ENCODE data around the gene UQCC3. TPM values are rescaled to one million over a fixed set of nuclear protein-coding genes. Genes with fewer than 3 reads are reported as not detected.

The UQCC3 gene
- total RNA-seq, 2 donors from 2014 or later = 9.2 to 11.1 TPM

DNA sequence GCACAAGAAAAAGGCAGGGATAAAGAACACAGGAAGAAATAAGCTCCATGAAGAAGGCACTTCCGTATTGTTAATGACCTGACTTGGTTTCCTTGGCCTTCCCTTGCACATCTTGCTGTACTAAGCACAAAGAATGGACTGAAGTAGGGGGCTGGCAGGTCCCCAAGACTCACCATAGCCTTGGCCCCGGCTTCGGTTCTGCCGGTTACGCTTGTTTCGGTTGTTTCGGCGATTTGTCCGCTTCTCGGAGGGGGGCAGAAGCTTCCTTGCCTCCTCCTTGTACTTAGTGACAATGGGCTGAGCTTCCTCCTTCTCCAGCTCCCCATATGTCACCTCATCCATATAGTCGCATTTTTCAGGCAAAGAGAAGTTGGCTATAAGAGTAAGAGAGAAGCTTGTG, 45.3 kb downstream of the UQCC3 start:
- peaks cover 92% of the 10 kb centered on the region for H3K36me3 Mint-ChIP-seq (ENCODE audit: low read depth)

DNA sequence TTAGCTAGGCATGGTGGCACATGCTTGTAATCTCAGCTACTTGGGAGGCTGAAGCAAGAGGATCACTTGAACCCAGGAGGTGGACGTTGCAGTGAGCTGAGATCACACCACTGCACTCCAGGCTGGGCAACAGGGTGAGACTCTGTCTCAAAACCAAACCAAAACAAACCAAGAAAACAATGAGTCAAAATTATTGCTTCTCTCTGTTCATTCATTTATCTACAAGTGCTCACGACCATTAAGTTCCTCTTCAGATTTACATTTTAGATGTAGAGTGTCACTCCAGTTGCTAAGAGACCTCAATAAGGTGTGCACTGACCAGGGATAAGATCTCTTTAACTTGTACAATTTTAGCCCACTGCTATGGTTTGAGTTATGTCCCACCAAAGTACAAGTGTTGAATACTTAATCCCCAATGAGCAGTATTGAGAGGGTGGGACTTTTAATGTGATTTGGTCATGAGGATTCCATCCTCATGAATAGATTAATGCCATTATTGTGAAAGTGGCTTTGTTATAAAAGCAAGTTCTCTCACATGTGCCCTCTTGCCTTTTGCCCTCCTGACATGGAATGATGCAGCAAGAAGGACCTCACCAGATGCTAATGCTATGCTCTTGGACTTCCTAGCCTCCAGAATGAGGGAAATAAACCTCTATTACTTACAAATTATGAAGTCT, 48.0 kb downstream of the UQCC3 start:
- peaks cover 26% of the 10 kb centered on the region for H3K4me1 Mint-ChIP-seq
- H3K9me3 Mint-ChIP-seq = no peaks in the 10 kb centered on the region
- Histone ChIP-seq H3K4me1 (ENCODE audit: control insufficient read depth, insufficient read depth, low read length) (no peaks in the 10 kb centered on the region), H3K27ac (ENCODE audit: low read depth, low read length) (no peak overlapping the region), H3K27me3 (ENCODE audit: control insufficient read depth, insufficient read depth, low read length, poor library complexity, severe bottlenecking) (no peaks in the 10 kb centered on the region), H3K9ac (ENCODE audit: extremely low read depth, low read length, poor library complexity, severe bottlenecking) (no peak overlapping the region), H3K4me3 (ENCODE audit: low read length) (no peak overlapping the region), H3K36me3 (ENCODE audit: control insufficient read depth, insufficient read depth, low read length) (peaks cover 96% of the 10 kb centered on the region), H3K9me3 (ENCODE audit: control insufficient read depth, low read length) (no peaks in the 10 kb centered on the region)
- no peaks in the 10 kb centered on the region for H3K27me3 Mint-ChIP-seq (ENCODE audit: insufficient read depth)
- no peak overlapping the region for H3K27ac Mint-ChIP-seq
- H3K36me3 Mint-ChIP-seq (ENCODE audit: low read depth) = peaks cover 94% of the 10 kb centered on the region
- H3K4me3 Mint-ChIP-seq = no peak overlapping the region
- WGBS, 2 experiments (ENCODE audit: insufficient coverage in 1 of 2, insufficient read length in 1 of 2) = 98 to 100% methylated on average over 2 of the region's 2 CpGs
- TF ChIP-seq, protein P1, sequence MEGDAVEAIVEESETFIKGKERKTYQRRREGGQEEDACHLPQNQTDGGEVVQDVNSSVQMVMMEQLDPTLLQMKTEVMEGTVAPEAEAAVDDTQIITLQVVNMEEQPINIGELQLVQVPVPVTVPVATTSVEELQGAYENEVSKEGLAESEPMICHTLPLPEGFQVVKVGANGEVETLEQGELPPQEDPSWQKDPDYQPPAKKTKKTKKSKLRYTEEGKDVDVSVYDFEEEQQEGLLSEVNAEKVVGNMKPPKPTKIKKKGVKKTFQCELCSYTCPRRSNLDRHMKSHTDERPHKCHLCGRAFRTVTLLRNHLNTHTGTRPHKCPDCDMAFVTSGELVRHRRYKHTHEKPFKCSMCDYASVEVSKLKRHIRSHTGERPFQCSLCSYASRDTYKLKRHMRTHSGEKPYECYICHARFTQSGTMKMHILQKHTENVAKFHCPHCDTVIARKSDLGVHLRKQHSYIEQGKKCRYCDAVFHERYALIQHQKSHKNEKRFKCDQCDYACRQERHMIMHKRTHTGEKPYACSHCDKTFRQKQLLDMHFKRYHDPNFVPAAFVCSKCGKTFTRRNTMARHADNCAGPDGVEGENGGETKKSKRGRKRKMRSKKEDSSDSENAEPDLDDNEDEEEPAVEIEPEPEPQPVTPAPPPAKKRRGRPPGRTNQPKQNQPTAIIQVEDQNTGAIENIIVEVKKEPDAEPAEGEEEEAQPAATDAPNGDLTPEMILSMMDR (conservative IDR thresholded peaks at IDR 0.05) = no peak
- DNase-seq = no peak

More for the DNA sequence above, 45.3 kb downstream of the UQCC3 start:
- no peaks in the 10 kb centered on the region for H3K9me3 Mint-ChIP-seq
- peak overlapping the region; percentile 36 for H3K27ac Mint-ChIP-seq
- H3K9ac ChIP-seq (ENCODE audit: extremely low read depth, low read length, poor library complexity, severe bottlenecking) = no peak overlapping the region
- TF ChIP-seq, protein P1 (conservative IDR thresholded peaks at IDR 0.05) = no peak
- no peak overlapping the region for H3K4me3 ChIP-seq (ENCODE audit: low read length)
- H3K4me1 ChIP-seq (ENCODE audit: control insufficient read depth, insufficient read depth, low read length) = no peaks in the 10 kb centered on the region
- 96 to 97% methylated on average over 10 of the region's 11 CpGs for WGBS, 2 experiments (ENCODE audit: insufficient coverage in 1 of 2, insufficient read length in 1 of 2)
- H3K27ac ChIP-seq (ENCODE audit: low read depth, low read length) = no peak overlapping the region
- no peak overlapping the region for H3K4me3 Mint-ChIP-seq
- no peaks in the 10 kb centered on the region for H3K27me3 Mint-ChIP-seq (ENCODE audit: insufficient read depth)
- H3K4me1 Mint-ChIP-seq = peaks cover 29% of the 10 kb centered on the region
- no peaks in the 10 kb centered on the region for H3K9me3 ChIP-seq (ENCODE audit: control insufficient read depth, low read length)
- peaks cover 93% of the 10 kb centered on the region for H3K36me3 ChIP-seq (ENCODE audit: control insufficient read depth, insufficient read depth, low read length)
- H3K27me3 ChIP-seq (ENCODE audit: control insufficient read depth, insufficient read depth, low read length, poor library complexity, severe bottlenecking) = no peaks in the 10 kb centered on the region
- no peak for DNase-seq

DNA sequence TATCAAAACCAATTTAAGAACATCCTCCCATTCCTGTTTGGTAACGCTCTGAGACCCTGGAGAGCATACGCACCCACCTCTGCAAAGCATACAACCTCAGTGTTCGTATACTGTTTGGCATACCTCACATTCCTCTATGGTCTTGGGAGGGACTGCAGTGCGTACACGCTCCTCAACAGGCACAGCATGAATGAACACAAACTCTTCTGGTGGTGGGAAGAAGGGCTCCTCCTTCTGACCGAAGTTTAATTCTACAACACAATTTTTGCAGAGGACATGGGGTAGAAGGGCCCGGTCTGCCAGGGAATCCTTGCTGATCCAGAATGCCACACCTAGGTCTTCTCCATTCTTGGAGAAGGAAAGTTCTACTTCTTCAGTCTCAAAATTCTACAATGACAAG, 50.5 kb downstream of the UQCC3 start:
- Histone ChIP-seq H3K9me3 (ENCODE audit: control insufficient read depth, low read length) (no peaks in the 10 kb centered on the region), H3K9ac (ENCODE audit: extremely low read depth, low read length, poor library complexity, severe bottlenecking) (no peak overlapping the region), H3K4me1 (ENCODE audit: control insufficient read depth, insufficient read depth, low read length) (no peaks in the 10 kb centered on the region), H3K36me3 (ENCODE audit: control insufficient read depth, insufficient read depth, low read length) (peaks cover 77% of the 10 kb centered on the region), H3K27me3 (ENCODE audit: control insufficient read depth, insufficient read depth, low read length, poor library complexity, severe bottlenecking) (no peaks in the 10 kb centered on the region), H3K27ac (ENCODE audit: low read depth, low read length) (no peak overlapping the region), H3K4me3 (ENCODE audit: low read length) (no peak overlapping the region)
- TF ChIP-seq, protein P1 (conservative IDR thresholded peaks at IDR 0.05) = peak; percentile 55
- Mint-ChIP-seq H3K4me3 (no peak overlapping the region), H3K9me3 (no peaks in the 10 kb centered on the region), H3K36me3 (ENCODE audit: low read depth) (peaks cover 82% of the 10 kb centered on the region), H3K27ac (peak overlapping the region; percentile 94), H3K4me1 (peaks cover 23% of the 10 kb centered on the region), H3K27me3 (ENCODE audit: insufficient read depth) (no peaks in the 10 kb centered on the region)
- WGBS, 2 experiments (ENCODE audit: insufficient coverage in 1 of 2, insufficient read length in 1 of 2) = 78 to 89% methylated on average over 3 to 7 of the region's 7 CpGs
- no peak for DNase-seq

Other genes with a start within 250 kb of the UQCC3 start
- 100 to 1,000 TPM; 109 to 165 TPM for gene AHNAK, start 124.9 kb upstream of the UQCC3 start, total RNA-seq
- 1,000 to 10,000 TPM; 1,705 to 1,818 TPM for gene EEF1G, start 97.8 kb upstream of the UQCC3 start, total RNA-seq
- gene TUT1, start 80.2 kb upstream of the UQCC3 start, total RNA-seq = 10 to 100 TPM; 16.0 to 33.5 TPM
- gene MTA2, start 69.8 kb upstream of the UQCC3 start, total RNA-seq = 100 to 1,000 TPM; 131 to 155 TPM
- 10 to 100 TPM; 51.5 to 57.7 TPM for gene EML3, start 58.9 kb upstream of the UQCC3 start, total RNA-seq
- gene ROM1, start 58.4 kb upstream of the UQCC3 start, total RNA-seq = 1 to 10 TPM in 1 of 2 donors, under 1 TPM in 1; 0.71 to 1.3 TPM
- gene B3GAT3, start 49.7 kb upstream of the UQCC3 start, total RNA-seq = 10 to 100 TPM; 38.6 to 53.9 TPM
- 100 to 1,000 TPM; 377 to 402 TPM for gene GANAB, start 25.1 kb upstream of the UQCC3 start, total RNA-seq
- 10 to 100 TPM; 19.0 to 21.6 TPM for gene INTS5, start 18.4 kb upstream of the UQCC3 start, total RNA-seq
- gene C11orf98, start 6.5 kb upstream of the UQCC3 start, total RNA-seq = 100 to 1,000 TPM; 125 to 140 TPM
- gene CSKMT, start 6.4 kb upstream of the UQCC3 start, total RNA-seq = 10 to 100 TPM; 29.9 to 39.4 TPM
- 10 to 100 TPM in 1 of 2 donors, 1 to 10 TPM in 1; 7.5 to 14.1 TPM for gene LBHD1, start 594 bp downstream of the UQCC3 start, total RNA-seq
- gene UBXN1, start 7.4 kb downstream of the UQCC3 start, total RNA-seq = 10 to 100 TPM; 89.3 to 96.6 TPM
- gene LRRN4CL, start 17.9 kb downstream of the UQCC3 start, total RNA-seq = under 1 TPM; 0.55 to 0.99 TPM
- gene BSCL2, start 35.8 kb downstream of the UQCC3 start, total RNA-seq = 10 to 100 TPM; 68.6 to 77.2 TPM
- 1 to 10 TPM in 1 of 2 donors, under 1 TPM in 1; 0.40 to 1.7 TPM for gene GNG3, start 36.0 kb downstream of the UQCC3 start, total RNA-seq
- 10 to 100 TPM; 48.1 to 49.8 TPM for gene HNRNPUL2, start 55.8 kb downstream of the UQCC3 start, total RNA-seq
- 10 to 100 TPM; 40.0 to 55.4 TPM for gene TTC9C, start 56.8 kb downstream of the UQCC3 start, total RNA-seq
- gene ZBTB3, start 82.5 kb downstream of the UQCC3 start, total RNA-seq = 10 to 100 TPM; 16.9 to 33.8 TPM
- 100 to 1,000 TPM; 107 to 137 TPM for gene POLR2G, start 89.9 kb downstream of the UQCC3 start, total RNA-seq
- 10 to 100 TPM; 37.4 to 41.7 TPM for gene TAF6L, start 99.7 kb downstream of the UQCC3 start, total RNA-seq
- 10 to 100 TPM; 31.0 TPM for gene TMEM179B, start 115.7 kb downstream of the UQCC3 start, total RNA-seq
- 10 to 100 TPM; 18.4 to 21.0 TPM for gene TMEM223, start 120.3 kb downstream of the UQCC3 start, total RNA-seq
- gene NXF1, start 133.8 kb downstream of the UQCC3 start, total RNA-seq = 10 to 100 TPM; 45.8 to 61.4 TPM
- gene STX5, start 160.4 kb downstream of the UQCC3 start, total RNA-seq = 10 to 100 TPM; 36.9 to 37.3 TPM
- gene TEX54, start 161.2 kb downstream of the UQCC3 start, total RNA-seq = not detected
- gene WDR74, start 167.9 kb downstream of the UQCC3 start, total RNA-seq = 10 to 100 TPM; 44.6 to 48.1 TPM
- gene SLC3A2, start 209.2 kb downstream of the UQCC3 start, total RNA-seq = 100 to 1,000 TPM; 438 to 488 TPM
- not detected for gene CHRM1, start 249.7 kb downstream of the UQCC3 start, total RNA-seq

Measured in endodermal cell (in vitro differentiated cells).